ENCODE data around the gene SIDT2.

DNA sequence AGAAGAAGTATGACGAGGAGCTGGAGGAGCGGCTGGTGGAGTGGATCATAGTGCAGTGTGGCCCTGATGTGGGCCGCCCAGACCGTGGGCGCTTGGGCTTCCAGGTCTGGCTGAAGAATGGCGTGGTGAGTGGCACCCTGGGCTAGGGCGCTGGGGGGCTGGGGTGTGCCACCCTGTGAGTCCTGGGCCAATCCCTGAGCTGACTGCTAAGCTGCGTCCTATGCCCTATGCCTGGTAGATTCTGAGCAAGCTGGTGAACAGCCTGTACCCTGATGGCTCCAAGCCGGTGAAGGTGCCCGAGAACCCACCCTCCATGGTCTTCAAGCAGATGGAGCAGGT is 24.5 kb downstream of the SIDT2 start:
- TF ChIP-seq ZBTB21 (CRISPR knock-in tag; IDR thresholded peaks at IDR 0.05) (no peak), TBX2 (CRISPR knock-in tag; IDR thresholded peaks at IDR 0.05; ENCODE audit: borderline replicate concordance) (no peak)

Measured in HepG2 (cell line).